ENCODE data around the gene DISP2.
A peak's percentile ranks its signal among the peaks of the same experiment; 100 is the strongest.

DNA sequence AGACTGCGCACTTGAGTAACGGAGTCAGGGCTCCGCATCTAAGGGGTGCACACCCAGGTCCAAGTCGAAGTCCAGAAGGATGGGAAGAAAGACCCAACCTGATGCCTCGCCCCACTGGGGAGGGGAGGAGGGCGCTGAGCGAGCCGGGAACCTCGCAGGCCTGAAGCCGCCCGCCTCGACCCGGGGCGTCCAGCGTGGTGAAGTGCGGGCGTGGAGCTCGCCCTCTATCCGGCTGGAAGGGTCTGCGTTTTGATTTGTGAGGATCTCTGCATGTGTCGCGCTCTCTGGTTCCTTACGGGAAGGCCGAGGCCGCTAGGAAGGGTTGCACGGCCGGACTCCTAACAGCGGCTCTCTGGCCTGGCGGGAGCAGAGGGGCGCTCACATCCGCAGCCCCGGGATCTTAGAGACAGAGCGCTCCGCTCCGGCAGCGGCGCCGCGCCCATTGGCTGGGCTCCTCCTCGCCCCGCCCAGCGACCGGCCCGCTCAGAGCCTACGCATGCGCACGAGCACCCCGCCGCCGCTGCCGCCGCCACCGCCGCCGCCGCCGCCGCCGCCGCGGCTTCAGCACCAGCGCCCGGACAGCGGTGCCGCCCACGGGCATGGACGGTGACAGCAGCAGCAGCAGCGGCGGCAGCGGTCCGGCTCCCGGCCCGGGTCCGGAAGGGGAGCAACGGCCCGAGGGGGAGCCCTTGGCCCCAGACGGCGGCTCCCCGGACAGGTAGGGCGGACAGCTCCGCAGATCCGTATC lies at the start of gene DISP2:
- TF ChIP-seq, protein P1, sequence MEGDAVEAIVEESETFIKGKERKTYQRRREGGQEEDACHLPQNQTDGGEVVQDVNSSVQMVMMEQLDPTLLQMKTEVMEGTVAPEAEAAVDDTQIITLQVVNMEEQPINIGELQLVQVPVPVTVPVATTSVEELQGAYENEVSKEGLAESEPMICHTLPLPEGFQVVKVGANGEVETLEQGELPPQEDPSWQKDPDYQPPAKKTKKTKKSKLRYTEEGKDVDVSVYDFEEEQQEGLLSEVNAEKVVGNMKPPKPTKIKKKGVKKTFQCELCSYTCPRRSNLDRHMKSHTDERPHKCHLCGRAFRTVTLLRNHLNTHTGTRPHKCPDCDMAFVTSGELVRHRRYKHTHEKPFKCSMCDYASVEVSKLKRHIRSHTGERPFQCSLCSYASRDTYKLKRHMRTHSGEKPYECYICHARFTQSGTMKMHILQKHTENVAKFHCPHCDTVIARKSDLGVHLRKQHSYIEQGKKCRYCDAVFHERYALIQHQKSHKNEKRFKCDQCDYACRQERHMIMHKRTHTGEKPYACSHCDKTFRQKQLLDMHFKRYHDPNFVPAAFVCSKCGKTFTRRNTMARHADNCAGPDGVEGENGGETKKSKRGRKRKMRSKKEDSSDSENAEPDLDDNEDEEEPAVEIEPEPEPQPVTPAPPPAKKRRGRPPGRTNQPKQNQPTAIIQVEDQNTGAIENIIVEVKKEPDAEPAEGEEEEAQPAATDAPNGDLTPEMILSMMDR (IDR thresholded peaks at IDR 0.05): peak in 1 of 5 experiments; percentile 10
- peak; percentile 80 for TF ChIP-seq POLR2A (IDR thresholded peaks at IDR 0.05)
- TF ChIP-seq POLR2AphosphoS5 (IDR thresholded peaks at IDR 0.05): peak in 2 of 3 donors; percentile 58 to 61
